ENCODE measurements around the gene PLAU. TPM values are rescaled to one million over a fixed set of nuclear protein-coding genes. Genes with fewer than 3 reads are reported as not detected.

The PLAU gene
- total and polyA plus RNA-seq, 2 donors (not counting 1 experiment from before 2014, with no cell fraction given) = 93.6 to 98.9 TPM

DNA sequence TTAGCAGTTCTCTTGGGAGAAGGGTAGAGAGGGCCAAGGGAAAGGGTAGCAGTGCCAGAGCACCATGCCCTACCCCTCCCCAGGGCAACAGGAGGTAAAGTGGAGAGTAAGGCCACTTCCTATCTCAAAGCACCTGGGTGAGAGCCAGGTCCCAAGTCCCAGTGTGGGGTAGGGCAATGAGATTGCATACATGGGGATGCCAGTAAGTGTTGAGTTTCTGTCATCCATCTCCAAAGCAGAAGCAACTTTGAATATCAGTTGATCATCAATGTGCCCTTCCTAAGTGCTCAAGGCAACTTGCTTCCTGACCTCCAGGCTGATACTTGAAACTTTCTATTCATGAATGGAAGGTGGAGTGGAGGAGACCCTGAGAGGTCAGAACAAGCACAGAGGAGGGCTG is 34.4 kb upstream of the PLAU start:
- Histone ChIP-seq H3K36me3 (ENCODE audit: control insufficient read depth, insufficient read depth, low read length) (peaks cover 2% of the 10 kb centered on the region), H3K9ac (ENCODE audit: insufficient read depth, low read length) (no peak overlapping the region), H3K27me3 (ENCODE audit: control insufficient read depth, insufficient read depth, low read length) (no peaks in the 10 kb centered on the region), H2AFZ (ENCODE audit: low read length) (no peak overlapping the region), H3K4me1 (ENCODE audit: control insufficient read depth, extremely low read depth, insufficient read depth, low read length) (peaks cover 3% of the 10 kb centered on the region), H3K79me2 (ENCODE audit: control insufficient read depth, insufficient read depth, low read length) (peaks cover 7% of the 10 kb centered on the region), H3K4me2 (ENCODE audit: extremely low read depth, insufficient read depth, low read length) (no peak overlapping the region), H3K27ac (ENCODE audit: insufficient read depth, low read length) (no peak overlapping the region), H3K4me3 (replicated peaks in 1 of 4; ENCODE audit: control extremely low read depth in 1 of 4, insufficient read depth in 1 of 4, low read depth in 3 of 4, low read length in 4 of 4) (no peak overlapping the region), H3K9me3 (ENCODE audit: control insufficient read depth, insufficient read depth, low read depth, low read length) (no peaks in the 10 kb centered on the region), H4K20me1 (ENCODE audit: control insufficient read depth, extremely low read depth, insufficient read depth, low read length) (peaks cover 2% of the 10 kb centered on the region)
- DNase-seq (ENCODE audit: low read depth in 2 of 2) = no peak
- no peak for TF ChIP-seq EZH2 (IDR thresholded peaks at IDR 0.05; ENCODE audit: low read length, missing control alignments)

DNA sequence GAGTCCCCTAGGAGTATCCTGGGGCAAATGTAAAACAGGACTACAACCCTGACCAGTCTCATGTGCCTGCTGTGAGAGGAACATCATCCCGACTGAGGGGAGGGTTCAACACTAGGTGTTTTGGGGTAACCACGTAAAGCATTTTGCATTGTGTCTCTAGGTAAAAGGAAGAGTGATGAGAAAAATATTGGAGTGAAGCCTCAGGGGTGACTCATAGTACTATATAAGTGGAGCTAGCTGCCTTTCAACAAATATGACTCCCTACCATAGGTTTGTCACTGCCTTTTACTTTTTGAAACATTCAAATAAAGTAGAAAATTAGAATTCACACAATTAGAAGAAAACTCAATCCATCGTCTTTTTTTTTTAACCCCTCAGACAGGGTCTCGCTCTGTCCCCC is 34.0 kb upstream of the PLAU start:
- Histone ChIP-seq H4K20me1 (ENCODE audit: control insufficient read depth, extremely low read depth, insufficient read depth, low read length) (peaks cover 2% of the 10 kb centered on the region), H3K9me3 (ENCODE audit: control insufficient read depth, insufficient read depth, low read depth, low read length) (no peaks in the 10 kb centered on the region), H3K9ac (ENCODE audit: insufficient read depth, low read length) (no peak overlapping the region), H3K79me2 (ENCODE audit: control insufficient read depth, insufficient read depth, low read length) (peaks cover 6% of the 10 kb centered on the region), H3K4me3 (replicated peaks in 1 of 4; ENCODE audit: control extremely low read depth in 1 of 4, insufficient read depth in 1 of 4, low read depth in 3 of 4, low read length in 4 of 4) (no peak overlapping the region), H3K36me3 (ENCODE audit: control insufficient read depth, insufficient read depth, low read length) (peaks cover under 1% of the 10 kb centered on the region), H3K27me3 (ENCODE audit: control insufficient read depth, insufficient read depth, low read length) (no peaks in the 10 kb centered on the region), H3K4me2 (ENCODE audit: extremely low read depth, insufficient read depth, low read length) (no peak overlapping the region), H3K4me1 (ENCODE audit: control insufficient read depth, extremely low read depth, insufficient read depth, low read length) (peaks cover 2% of the 10 kb centered on the region), H3K27ac (ENCODE audit: insufficient read depth, low read length) (no peak overlapping the region), H2AFZ (ENCODE audit: low read length) (no peak overlapping the region)
- TF ChIP-seq EZH2 (IDR thresholded peaks at IDR 0.05; ENCODE audit: low read length, missing control alignments) = no peak
- TF ChIP-seq CTCF (conservative IDR thresholded peaks at IDR 0.05 in 1 of 2, IDR thresholded peaks at IDR 0.05 in 1 of 2; ENCODE audit: low read depth in 1 of 2, low read length in 2 of 2) = no peak
- peak in 1 of 2 donors; percentile 45 for DNase-seq (ENCODE audit: low read depth in 2 of 2)

DNA sequence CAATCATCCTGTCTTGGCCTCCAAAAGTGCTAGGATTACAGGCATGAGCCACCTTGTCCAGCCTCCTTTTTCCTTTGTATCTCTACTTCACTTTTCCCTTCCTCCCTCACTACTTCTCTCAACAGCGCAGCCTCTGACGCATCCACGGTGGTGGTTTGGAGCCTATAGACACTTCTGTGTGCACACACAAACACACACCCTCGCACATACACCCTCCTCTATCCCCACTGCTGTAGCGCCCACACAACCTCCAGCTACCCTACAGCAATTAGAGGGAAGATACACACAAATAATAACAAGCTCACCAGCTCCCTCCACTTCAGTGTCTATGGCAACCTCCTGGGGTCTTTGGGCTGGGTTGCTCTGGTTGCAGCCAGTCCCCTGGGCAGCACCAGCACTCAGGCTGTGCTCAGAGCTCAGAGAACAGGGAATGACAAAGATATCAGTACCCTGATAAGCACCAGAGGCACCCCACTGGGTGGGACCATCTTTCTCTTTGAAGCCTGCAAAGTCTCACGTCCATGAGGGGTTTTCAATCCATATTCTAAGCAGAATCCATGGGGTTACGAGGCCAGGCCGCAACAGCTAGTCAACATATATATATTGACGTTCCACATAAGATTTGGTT is 33.3 kb upstream of the PLAU start:
- Histone ChIP-seq H3K9ac (ENCODE audit: insufficient read depth, low read length) (no peak overlapping the region), H3K4me2 (ENCODE audit: extremely low read depth, insufficient read depth, low read length) (no peak overlapping the region), H3K9me3 (ENCODE audit: control insufficient read depth, insufficient read depth, low read depth, low read length) (no peaks in the 10 kb centered on the region), H2AFZ (ENCODE audit: low read length) (no peak overlapping the region), H3K36me3 (ENCODE audit: control insufficient read depth, insufficient read depth, low read length) (no peaks in the 10 kb centered on the region), H3K27ac (ENCODE audit: insufficient read depth, low read length) (no peak overlapping the region), H4K20me1 (ENCODE audit: control insufficient read depth, extremely low read depth, insufficient read depth, low read length) (peaks cover 2% of the 10 kb centered on the region), H3K27me3 (ENCODE audit: control insufficient read depth, insufficient read depth, low read length) (no peaks in the 10 kb centered on the region), H3K4me3 (replicated peaks in 1 of 4; ENCODE audit: control extremely low read depth in 1 of 4, insufficient read depth in 1 of 4, low read depth in 3 of 4, low read length in 4 of 4) (no peak overlapping the region), H3K4me1 (ENCODE audit: control insufficient read depth, extremely low read depth, insufficient read depth, low read length) (no peaks in the 10 kb centered on the region), H3K79me2 (ENCODE audit: control insufficient read depth, insufficient read depth, low read length) (peaks cover 6% of the 10 kb centered on the region)
- no peak for TF ChIP-seq CTCF (conservative IDR thresholded peaks at IDR 0.05 in 1 of 2, IDR thresholded peaks at IDR 0.05 in 1 of 2; ENCODE audit: low read depth in 1 of 2, low read length in 2 of 2)
- TF ChIP-seq EZH2 (IDR thresholded peaks at IDR 0.05; ENCODE audit: low read length, missing control alignments) = no peak
- DNase-seq (ENCODE audit: low read depth in 2 of 2) = no peak
